H1 (cell line): Measurements from ENCODE around the gene LYZL4. TPM values are rescaled to one million over a fixed set of nuclear protein-coding genes. Genes with fewer than 3 reads are reported as not detected.

Experiments
- CEBPB ChIP-seq: IDR thresholded peaks from 2 replicates; pipeline ENCODE4 v1.6.1; 2012; ENCODE audit warnings: low read depth, low read length
- GTF2F1 ChIP-seq: IDR thresholded peaks from 2 replicates; pipeline ENCODE4 v1.6.1; 2012; ENCODE audit warnings: low read depth, low read length, improper control_type of control experiment, borderline replicate concordance
- polyA plus RNA-seq, 7 experiments: library from polyadenylated mRNA; depleted of rRNA in 3 of 7; stranded (reverse) in 5 of 7; unstranded in 2 of 7; fragments of >200 nt in 5 of 7; fragments of 200-250 nt in 2 of 7; gene quantifications; 1 replicate in 5 of 7; 2 replicates in 1 of 7; 4 replicates in 1 of 7; pipeline versions ENCODE4 v1.2.1 to v1.2.3, GENCODE V29; 2011 to 2013; ENCODE audit warnings: missing spikeins in 2 of 7, mixed read lengths in 2 of 7
- total RNA-seq: library from RNA; stranded (reverse); fragmentation: NEBNext Ultra II Directional; extraction: Animal tissue kit (Norgen Biotek cat#: 25700); gene quantifications from 2 replicates; pipeline ENCODE4 v1.2.1, GENCODE V29; 2021

LYZL4 gene
- total and polyA plus RNA-seq, 2 of the 8 experiments (the other 6 are each of a cell fraction or from before 2014, with no cell fraction given): not detected

DNA sequence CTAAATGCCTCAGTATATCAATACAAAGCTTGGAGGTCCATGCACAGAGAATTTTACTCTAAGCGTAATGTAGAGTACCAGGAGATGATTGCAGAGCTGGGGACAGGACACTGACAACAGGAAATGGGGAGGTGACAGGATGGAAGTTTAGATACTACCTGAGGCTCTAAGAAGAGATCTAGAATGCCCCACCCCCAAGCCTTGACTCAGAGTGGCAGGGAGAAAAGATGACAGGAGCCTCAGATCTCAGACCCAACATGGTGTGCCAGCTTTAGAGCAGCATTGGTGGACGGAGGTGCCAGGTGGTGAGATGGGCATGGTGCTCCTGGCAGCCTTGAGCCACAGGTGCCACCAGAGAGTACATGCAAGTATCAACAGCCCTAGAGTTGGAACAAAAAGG is 62.5 kb downstream of the LYZL4 start (continued):
- TF ChIP-seq GTF2F1 (no peak), CEBPB (no peak)

Other genes starting within 250 kb of the LYZL4 start
- 0.99 and 2.4 TPM in 2 replicates for gene CCK, start 144.4 kb downstream of the LYZL4 start, total RNA-seq
- 2.8 and 3.5 TPM in 2 replicates for gene CCK, start 144.4 kb downstream of the LYZL4 start, polyA plus RNA-seq (2011; rRNA removed)
- 10.1 and 11.3 TPM in 2 replicates for gene VIPR1, start 92.0 kb upstream of the LYZL4 start, total RNA-seq
- 7.8 and 11.1 TPM in 2 replicates for gene VIPR1, start 92.0 kb upstream of the LYZL4 start, polyA plus RNA-seq (2011; rRNA removed)
- gene SEC22C, start 171.4 kb upstream of the LYZL4 start, total RNA-seq: 38.3 and 38.5 TPM in 2 replicates
- 19.8 and 23.4 TPM in 2 replicates for gene SEC22C, start 171.4 kb upstream of the LYZL4 start, polyA plus RNA-seq (2011; rRNA removed)
- 80.7 and 82.7 TPM in 2 replicates for gene SS18L2, start 180.2 kb upstream of the LYZL4 start, total RNA-seq
- gene SS18L2, start 180.2 kb upstream of the LYZL4 start, polyA plus RNA-seq (2011; rRNA removed): 32.1 and 61.2 TPM in 2 replicates
- 56.6 and 62.2 TPM in 2 replicates for gene NKTR, start 190.1 kb upstream of the LYZL4 start, total RNA-seq
- 17.9 and 24.1 TPM in 2 replicates for gene NKTR, start 190.1 kb upstream of the LYZL4 start, polyA plus RNA-seq (2011; rRNA removed)
- 4.0 and 4.1 TPM in 2 replicates for gene ZBTB47, start 243.1 kb upstream of the LYZL4 start, total RNA-seq
- gene ZBTB47, start 243.1 kb upstream of the LYZL4 start, polyA plus RNA-seq (2011; rRNA removed): 2.8 and 3.7 TPM in 2 replicates